C4-2B (cell line): ENCODE data around the gene DNAAF8.

ENCODE experiments used
- ZFX ChIP-seq: fragments of 450-650 bp; IDR thresholded peaks from 2 replicates; pipeline ENCODE4 v1.6.1; 2017
- TF ChIP-seq, protein P1 (sequence below): fragments of 450-650 bp; conservative IDR thresholded peaks from 2 replicates; pipeline ENCODE4 v1.5.1; 2017; ENCODE audit warnings: mild to moderate bottlenecking

DNA sequence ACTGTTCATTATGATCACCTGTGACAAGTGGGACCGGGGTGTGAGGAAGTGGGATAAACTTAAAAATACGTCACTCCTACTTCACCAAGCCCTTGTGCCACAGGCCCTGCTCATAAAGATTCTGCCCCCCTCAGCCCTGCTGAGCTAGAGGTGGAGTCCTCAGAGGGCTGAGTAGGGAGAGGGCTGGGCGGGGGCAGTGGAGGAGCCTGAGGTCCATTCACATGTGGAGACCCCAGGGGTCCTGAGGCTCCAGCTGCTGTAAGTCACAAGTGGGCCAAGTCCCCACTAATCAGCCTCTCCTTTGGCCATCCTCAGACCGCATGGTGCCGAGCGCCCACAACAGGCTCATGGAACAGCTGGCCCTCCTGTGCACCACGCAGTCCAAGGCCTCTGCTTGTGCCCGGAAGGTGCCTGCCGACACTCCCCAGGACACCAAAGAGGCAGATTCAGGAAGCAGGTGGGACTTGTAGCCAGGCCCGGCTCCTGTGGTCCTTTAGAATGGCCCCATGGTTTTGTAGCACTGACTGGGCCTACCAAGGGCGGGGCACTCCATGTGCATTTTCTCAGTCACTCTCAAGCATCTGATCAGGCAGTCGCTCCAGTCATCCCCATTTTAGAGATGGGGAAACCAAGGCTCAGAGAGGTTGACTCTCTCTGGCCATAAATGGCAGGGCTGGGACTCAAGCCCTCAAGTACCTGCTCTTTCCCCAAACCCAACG is 10.4 kb downstream of the DNAAF8 start:
- TF ChIP-seq, protein P1, sequence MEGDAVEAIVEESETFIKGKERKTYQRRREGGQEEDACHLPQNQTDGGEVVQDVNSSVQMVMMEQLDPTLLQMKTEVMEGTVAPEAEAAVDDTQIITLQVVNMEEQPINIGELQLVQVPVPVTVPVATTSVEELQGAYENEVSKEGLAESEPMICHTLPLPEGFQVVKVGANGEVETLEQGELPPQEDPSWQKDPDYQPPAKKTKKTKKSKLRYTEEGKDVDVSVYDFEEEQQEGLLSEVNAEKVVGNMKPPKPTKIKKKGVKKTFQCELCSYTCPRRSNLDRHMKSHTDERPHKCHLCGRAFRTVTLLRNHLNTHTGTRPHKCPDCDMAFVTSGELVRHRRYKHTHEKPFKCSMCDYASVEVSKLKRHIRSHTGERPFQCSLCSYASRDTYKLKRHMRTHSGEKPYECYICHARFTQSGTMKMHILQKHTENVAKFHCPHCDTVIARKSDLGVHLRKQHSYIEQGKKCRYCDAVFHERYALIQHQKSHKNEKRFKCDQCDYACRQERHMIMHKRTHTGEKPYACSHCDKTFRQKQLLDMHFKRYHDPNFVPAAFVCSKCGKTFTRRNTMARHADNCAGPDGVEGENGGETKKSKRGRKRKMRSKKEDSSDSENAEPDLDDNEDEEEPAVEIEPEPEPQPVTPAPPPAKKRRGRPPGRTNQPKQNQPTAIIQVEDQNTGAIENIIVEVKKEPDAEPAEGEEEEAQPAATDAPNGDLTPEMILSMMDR, result no peak
- TF ChIP-seq ZFX, result no peak
